Naive thymus-derived CD4-positive, alpha-beta T cell (primary cell): Measurements from ENCODE around the gene CDC42EP3. TPM values are rescaled to one million over a fixed set of nuclear protein-coding genes. Genes with fewer than 3 reads are reported as not detected.

Source experiments
- ATAC-seq: fragments of 150-1000 bp; cut with Tn5 transposase; 2 replicates; pipeline ENCODE4 v1.10.0; 2021; ENCODE audit warnings: mild to moderate bottlenecking, moderate library complexity
- CTCF ChIA-PET: fragments of 350-600 bp; sonication (Branson Sonifier 250); formaldehyde crosslinking; loops from one replicate; lab custom pipeline; 2021; ENCODE audit warnings: antibody characterized with exemption; lab: Charles Lee
- POLR2A ChIA-PET: fragments of 350-600 bp; sonication (Branson Sonifier 250); formaldehyde crosslinking; loops from one replicate; lab custom pipeline; 2021; ENCODE audit warnings: antibody characterized with exemption, inconsistent platforms; lab: Charles Lee
- DNase-seq, 9 donors: peaks; one replicate each; pipeline versions ENCODE4 v3.0.0 to v3.0.0-alpha.2; 2020 to 2022; ENCODE audit warnings: mixed read lengths in 1 of 9
- H3K27ac ChIP-seq: one replicate; pipeline ENCODE4 v1.7.0; 2013; ENCODE audit warnings: mild to moderate bottlenecking, low read depth, low read length, moderate library complexity
- H3K27me3 ChIP-seq, 2 donors: one replicate each; pipeline ENCODE4 v1.7.0; 2013; ENCODE audit warnings: low read length in 2 of 2, mild to moderate bottlenecking in 2 of 2, moderate library complexity in 2 of 2; ENCODE audit not compliant: control insufficient read depth in 2 of 2, insufficient read depth in 2 of 2
- H3K36me3 ChIP-seq, 3 experiments: 1 replicate in 2 of 3; 2 replicates in 1 of 3; pipeline ENCODE4 v1.7.0; 2013; ENCODE audit warnings: low read length in 3 of 3, mild to moderate bottlenecking in 3 of 3, moderate library complexity in 1 of 3; ENCODE audit not compliant: insufficient read depth in 3 of 3, control insufficient read depth in 2 of 3
- H3K4me1 ChIP-seq, 2 donors: one replicate each; pipeline ENCODE4 v1.7.0; 2013; ENCODE audit warnings: low read length in 2 of 2, mild to moderate bottlenecking in 2 of 2, moderate library complexity in 1 of 2; ENCODE audit not compliant: control insufficient read depth in 2 of 2, insufficient read depth in 2 of 2
- H3K4me3 ChIP-seq: 2 replicates; pipeline ENCODE4 v1.7.0; 2013; ENCODE audit warnings: mild to moderate bottlenecking, low read length
- H3K9me3 ChIP-seq, 3 experiments: 1 replicate in 2 of 3; 2 replicates in 1 of 3; pipeline ENCODE4 v1.7.0; 2013; ENCODE audit warnings: low read length in 3 of 3; ENCODE audit not compliant: control insufficient read depth in 2 of 3
- H3K27ac Mint-ChIP-seq, 9 donors: one replicate each; pipeline ENCODE4 v1.8.0; 2020 to 2022; ENCODE audit warnings: mixed read lengths in 9 of 9, mild to moderate bottlenecking in 8 of 9, moderate library complexity in 5 of 9, inconsistent platforms in 2 of 9
- H3K27me3 Mint-ChIP-seq, 5 donors: one replicate each; pipeline ENCODE4 v1.8.0; 2021 to 2022; ENCODE audit warnings: mixed read lengths in 5 of 5, mild to moderate bottlenecking in 1 of 5
- H3K36me3 Mint-ChIP-seq, 5 donors: one replicate each; pipeline ENCODE4 v1.8.0; 2020 to 2022; ENCODE audit warnings: mixed read lengths in 5 of 5, mild to moderate bottlenecking in 3 of 5, inconsistent platforms in 1 of 5
- H3K4me1 Mint-ChIP-seq, 7 donors: one replicate each; pipeline ENCODE4 v1.8.0; 2020 to 2022; ENCODE audit warnings: mixed read lengths in 7 of 7, mild to moderate bottlenecking in 3 of 7, inconsistent platforms in 1 of 7
- H3K4me3 Mint-ChIP-seq, 10 donors: one replicate each; pipeline ENCODE4 v1.8.0; 2020 to 2022; ENCODE audit warnings: mild to moderate bottlenecking in 10 of 10, mixed read lengths in 10 of 10, moderate library complexity in 6 of 10, inconsistent platforms in 2 of 10
- H3K9me3 Mint-ChIP-seq, 11 donors: one replicate each; pipeline ENCODE4 v1.8.0; 2020 to 2022; ENCODE audit warnings: mixed read lengths in 11 of 11, mild to moderate bottlenecking in 4 of 11, inconsistent platforms in 1 of 11, moderate library complexity in 1 of 11
- intact Hi-C, 2 donors: fragments of 100-400 bp; cut with micrococcal nuclease; formaldehyde crosslinking; loops; one replicate each; pipeline ENCODE4 v1.15.1; 2023
- polyA plus RNA-seq, 2 donors: library from polyadenylated mRNA; unstranded; fragments of 300-500 nt; fragmentation: Illumina TruSeq; gene quantifications; one replicate each; pipeline ENCODE4 v1.2.3, GENCODE V29; 2021
- total RNA-seq, 6 experiments: library from RNA in 5 of 6; stranded (reverse) in 5 of 6; gene quantifications; 1 replicate in 5 of 6; 2 replicates in 1 of 6; pipeline ENCODE4 v1.2.3 and lab custom pipeline; 2021 to 2026

CDC42EP3 gene
- total and polyA plus RNA-seq, 7 experiments from 2014 or later, result 15.9 to 96.3 (median 17.8) TPM

DNA sequence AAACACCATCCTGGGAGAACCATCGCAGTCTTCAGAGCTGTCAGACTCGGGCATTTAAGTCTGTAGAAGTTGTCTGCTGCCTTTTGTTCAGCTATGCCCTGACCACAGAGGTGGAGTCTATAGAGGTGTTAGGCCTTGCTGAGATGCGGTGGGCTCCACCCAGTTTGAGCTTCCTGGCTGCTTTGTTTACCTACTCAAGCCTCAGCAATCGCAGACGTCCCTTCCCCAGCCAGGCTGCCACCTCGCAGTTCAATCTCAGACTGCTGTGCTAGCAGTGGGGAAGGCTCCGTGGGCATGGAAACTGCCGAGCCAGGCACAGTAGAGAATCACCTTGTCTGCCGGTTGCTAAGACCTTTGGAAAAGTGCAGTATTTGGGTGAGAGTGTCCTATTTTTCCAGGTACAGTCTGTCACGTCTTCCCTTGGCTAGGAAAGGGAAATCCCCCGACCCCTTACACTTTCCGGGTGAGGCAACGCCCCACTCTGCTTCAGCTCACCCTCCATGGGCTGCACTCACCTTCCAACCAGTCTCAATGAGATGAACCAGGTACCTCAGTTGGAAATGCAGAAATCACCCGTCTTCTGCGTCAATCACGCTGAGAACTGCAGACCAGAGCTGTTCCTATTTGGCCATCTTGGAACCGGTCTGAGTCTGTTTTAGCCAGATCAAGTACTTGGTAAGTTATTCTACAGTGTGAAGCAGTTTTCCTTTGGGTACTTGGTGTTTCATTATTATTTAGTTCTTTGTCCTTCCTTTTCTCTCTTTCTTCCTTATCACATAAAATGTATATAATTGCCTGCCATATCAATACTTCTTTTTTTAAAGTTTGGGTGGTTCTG, 71.5 kb downstream of the CDC42EP3 start:
- Histone ChIP-seq H3K4me1 (peaks cover 30 to 35% of the 10 kb centered on the region in 2 donors), H3K36me3 (no peaks in the 10 kb centered on the region), H3K4me3 (peak overlapping the region; percentile 58), H3K9me3 (no peaks in the 10 kb centered on the region), H3K27ac (no peak overlapping the region), H3K27me3 (no peaks in the 10 kb centered on the region)
- peak overlapping the region; percentile 62 to 85 (median 82) for H3K4me3 Mint-ChIP-seq
- H3K9me3 Mint-ChIP-seq, result peaks cover 8 to 46% (median 20%) of the 10 kb centered on the region in 11 donors
- peak in 8 of 9 donors; percentile 20 to 77 (median 54) for DNase-seq
- POLR2A ChIA-PET, result interaction anchor here (0.6 to 3.3 kb wide), 12 partner anchors 11 to 72 kb away, joined by 3 to 16 read pairs (median 5); partner anchors contain the start of gene CDC42EP3
- intact Hi-C loops, result loop anchor here in 1 of 2 donors (1.0 to 2.0 kb wide), 2 partner anchors 14 to 17 kb away; no protein-coding TSS in a partner anchor
- peaks cover 0 to 14% (median 0%) of the 10 kb centered on the region in 5 donors for H3K27me3 Mint-ChIP-seq
- CTCF ChIA-PET, result interaction anchor here (0.7 to 1.2 kb wide), 4 partner anchors 9 to 69 kb away, joined by 3 to 4 read pairs (median 3); no protein-coding TSS in a partner anchor
- peaks cover 4 to 57% (median 8%) of the 10 kb centered on the region in 5 donors for H3K36me3 Mint-ChIP-seq
- peaks cover 35 to 53% (median 46%) of the 10 kb centered on the region in 7 donors for H3K4me1 Mint-ChIP-seq
- H3K27ac Mint-ChIP-seq, result peak overlapping the region; percentile 75 to 95 (median 91)
- ATAC-seq, result peak; percentile 92

DNA sequence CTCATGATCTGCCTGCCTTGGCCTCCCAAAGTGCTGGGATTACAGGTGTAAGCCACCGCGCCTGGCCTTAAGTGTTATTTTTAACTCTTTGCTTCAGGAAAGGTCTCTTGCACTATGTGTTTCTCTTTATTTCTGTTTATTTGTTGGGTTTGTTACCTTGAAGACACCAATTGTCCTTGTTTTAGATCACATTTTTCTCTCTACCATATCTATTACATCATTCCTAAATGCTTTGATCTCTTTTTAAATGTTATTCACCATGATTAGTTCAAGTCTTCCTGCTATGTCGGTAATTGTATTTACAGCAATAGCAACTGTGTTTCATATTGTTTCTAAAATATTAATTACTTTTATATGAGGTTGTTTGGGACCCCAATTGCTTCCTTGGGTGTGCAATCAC, 77.7 kb downstream of the CDC42EP3 start:
- peaks cover 0 to 23% (median 6%) of the 10 kb centered on the region in 7 donors for H3K4me1 Mint-ChIP-seq
- Histone ChIP-seq H3K36me3 (no peaks in the 10 kb centered on the region), H3K4me3 (no peak overlapping the region), H3K27ac (no peak overlapping the region), H3K4me1 (peaks cover 0 to 14% of the 10 kb centered on the region in 2 donors), H3K27me3 (no peaks in the 10 kb centered on the region), H3K9me3 (no peaks in the 10 kb centered on the region)
- ChIA-PET CTCF (no interaction called here), POLR2A (interaction anchor here (1.5 kb wide), 1 partner anchor 12 kb away, joined by 4 read pairs; no protein-coding TSS in a partner anchor)
- intact Hi-C loops, result no loop called here
- H3K9me3 Mint-ChIP-seq, result peaks cover 6 to 35% (median 16%) of the 10 kb centered on the region in 11 donors
- H3K27ac Mint-ChIP-seq, result no peak overlapping the region
- no peak overlapping the region for H3K4me3 Mint-ChIP-seq
- H3K27me3 Mint-ChIP-seq, result peaks cover 0 to 13% (median 0%) of the 10 kb centered on the region in 5 donors
- no peak for DNase-seq
- H3K36me3 Mint-ChIP-seq, result peaks cover 0 to 38% (median 4%) of the 10 kb centered on the region in 5 donors
- no peak for ATAC-seq

DNA sequence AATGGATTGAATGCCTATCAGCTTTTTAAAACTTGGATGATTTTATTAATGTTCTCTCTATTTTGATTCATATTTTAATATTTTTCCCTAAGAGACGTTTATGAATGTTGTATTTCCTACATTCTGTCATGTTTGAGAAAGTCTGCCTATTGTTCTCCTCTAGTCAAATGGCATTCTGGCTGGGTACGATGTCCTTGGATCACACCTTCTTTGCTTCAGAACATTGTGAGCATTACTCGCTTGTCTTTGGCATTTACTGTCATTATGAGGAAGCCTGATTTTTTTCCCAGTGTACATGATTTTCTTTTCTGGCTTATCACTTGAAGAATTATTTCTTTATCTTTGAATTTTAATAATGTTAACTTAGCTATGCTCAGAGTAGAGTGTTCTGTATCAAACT, 78.4 kb downstream of the CDC42EP3 start:
- H3K27me3 ChIP-seq, result no peaks in the 10 kb centered on the region
- no peak overlapping the region for H3K4me3 ChIP-seq
- no peaks in the 10 kb centered on the region for H3K9me3 ChIP-seq
- Mint-ChIP-seq H3K9me3 (peaks cover 6 to 31% (median 15%) of the 10 kb centered on the region in 11 donors), H3K4me3 (no peak overlapping the region), H3K4me1 (peaks cover 0 to 25% (median 4%) of the 10 kb centered on the region in 7 donors), H3K36me3 (peaks cover 0 to 33% (median 4%) of the 10 kb centered on the region in 5 donors), H3K27me3 (peaks cover 0 to 13% (median 0%) of the 10 kb centered on the region in 5 donors), H3K27ac (no peak overlapping the region)
- DNase-seq, result no peak
- H3K4me1 ChIP-seq, result peaks cover 0 to 20% of the 10 kb centered on the region in 2 donors
- ChIA-PET POLR2A (interaction anchor here (1.0 to 1.5 kb wide), 3 partner anchors 9 to 42 kb away, joined by 3 to 4 read pairs (median 3); no protein-coding TSS in a partner anchor), CTCF (no interaction called here)
- ATAC-seq, result no peak
- no peak overlapping the region for H3K27ac ChIP-seq
- intact Hi-C loops, result no loop called here
- no peaks in the 10 kb centered on the region for H3K36me3 ChIP-seq
